GM19043 (cell line): Measurements from ENCODE around the gene MAPK13.

ENCODE experiments used
- ATAC-seq: cut with Tn5 transposase; IDR thresholded peaks from one replicate; pipeline ENCODE4 v1.9.1; 2021; ENCODE audit warnings: low read depth; ENCODE audit not compliant: unreplicated experiment

MAPK13 gene

DNA sequence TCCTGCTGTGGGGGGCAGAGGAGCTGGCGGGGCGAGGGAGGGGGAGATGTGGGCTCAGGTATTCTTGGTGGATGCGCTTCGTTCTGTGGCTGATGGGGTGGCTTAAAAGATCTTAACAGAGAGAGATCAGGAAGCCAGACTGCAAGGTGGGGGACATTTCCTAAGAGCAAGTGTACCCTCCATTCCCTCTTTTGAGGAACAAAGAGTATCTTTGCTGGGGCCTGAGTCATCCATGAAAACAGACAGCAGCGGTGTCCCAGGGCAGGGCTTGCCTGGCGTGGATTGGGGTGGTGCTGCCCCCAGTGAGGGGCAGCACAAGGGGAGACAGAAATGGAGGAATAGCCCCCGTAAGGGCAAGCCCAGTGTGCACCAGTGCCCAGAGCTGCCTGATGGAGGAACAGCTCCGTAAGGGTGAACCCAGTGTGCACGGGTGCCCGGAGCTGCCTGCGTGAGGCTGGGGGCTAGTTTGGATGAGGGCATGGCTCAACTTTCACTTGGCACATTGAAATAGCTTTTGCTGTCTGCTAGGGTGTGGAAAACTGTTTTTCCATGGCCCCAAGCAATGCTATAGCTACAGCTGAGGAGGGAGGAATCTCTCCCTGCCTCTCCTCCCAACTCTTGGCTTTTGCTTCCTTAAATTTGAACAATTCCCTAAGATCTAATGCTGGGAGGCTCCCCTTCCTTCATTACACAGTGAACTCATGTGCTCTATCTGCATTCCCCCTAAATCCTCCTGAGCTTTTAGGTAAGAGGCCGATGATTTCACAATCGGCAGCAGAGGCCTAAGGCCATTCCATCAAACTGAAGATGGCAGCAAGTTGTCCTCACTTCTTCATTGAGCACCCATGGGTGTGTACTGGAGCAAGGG is 12.9 kb downstream of the MAPK13 start:
- no peak for ATAC-seq

DNA sequence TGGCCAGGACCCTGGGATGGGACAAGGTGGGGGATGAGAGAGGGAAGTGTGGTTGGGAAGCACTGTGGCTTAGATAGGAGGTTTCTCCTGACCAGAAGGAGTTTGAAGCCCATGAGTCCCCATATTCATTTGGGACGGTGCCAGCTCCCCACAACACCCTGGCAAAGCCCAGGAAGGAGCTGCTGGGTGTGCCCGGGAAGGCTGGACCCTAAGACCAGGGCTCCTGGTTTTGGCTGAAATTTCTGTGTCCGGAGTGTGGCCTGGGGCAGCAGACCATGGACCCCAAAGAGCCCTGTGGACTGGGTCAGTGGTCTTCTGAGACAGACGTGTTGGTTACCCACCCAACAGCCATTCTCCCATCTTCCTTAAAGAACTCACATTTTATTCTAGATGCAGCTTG is 15.2 kb downstream of the MAPK13 start:
- ATAC-seq: no peak

DNA sequence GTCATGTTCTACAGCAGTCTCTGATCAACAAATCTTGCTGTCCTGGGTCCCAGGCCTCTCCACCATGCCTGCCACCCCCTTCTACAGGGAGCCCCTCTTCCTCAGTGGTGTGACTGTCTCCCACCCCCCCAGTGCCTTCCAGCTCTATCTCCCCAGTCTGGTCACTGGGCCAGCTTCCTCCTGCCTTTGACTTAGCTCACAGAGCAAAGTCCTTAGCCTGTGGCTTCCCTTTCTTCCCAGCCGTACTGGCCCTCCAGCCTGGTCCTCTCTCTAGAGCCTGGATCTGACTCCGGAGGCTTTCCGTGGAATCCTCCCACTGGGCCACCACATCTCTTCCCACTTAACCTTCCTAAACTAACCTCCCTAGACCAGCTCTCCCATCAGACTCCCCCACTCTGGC is 17.0 kb downstream of the MAPK13 start:
- ATAC-seq: no peak

DNA sequence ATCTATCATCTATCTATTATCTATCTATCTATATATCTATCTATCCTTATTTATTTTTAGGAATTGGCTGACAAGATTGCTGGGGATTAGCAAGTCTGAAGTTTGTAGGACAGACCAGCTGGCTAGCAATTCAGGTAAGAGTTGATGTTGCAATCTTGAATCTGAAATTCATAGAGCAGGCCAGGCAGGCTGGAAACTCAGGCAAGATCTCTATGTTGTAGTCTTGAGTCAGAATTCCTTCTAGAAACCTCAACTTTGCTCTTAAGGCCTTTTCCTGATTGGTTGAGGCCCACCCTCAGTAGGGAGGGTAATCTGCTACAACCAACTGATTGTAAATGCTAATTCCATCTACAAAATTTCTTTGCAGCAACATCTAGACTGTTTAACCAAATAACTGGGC is 19.2 kb downstream of the MAPK13 start:
- no peak for ATAC-seq

DNA sequence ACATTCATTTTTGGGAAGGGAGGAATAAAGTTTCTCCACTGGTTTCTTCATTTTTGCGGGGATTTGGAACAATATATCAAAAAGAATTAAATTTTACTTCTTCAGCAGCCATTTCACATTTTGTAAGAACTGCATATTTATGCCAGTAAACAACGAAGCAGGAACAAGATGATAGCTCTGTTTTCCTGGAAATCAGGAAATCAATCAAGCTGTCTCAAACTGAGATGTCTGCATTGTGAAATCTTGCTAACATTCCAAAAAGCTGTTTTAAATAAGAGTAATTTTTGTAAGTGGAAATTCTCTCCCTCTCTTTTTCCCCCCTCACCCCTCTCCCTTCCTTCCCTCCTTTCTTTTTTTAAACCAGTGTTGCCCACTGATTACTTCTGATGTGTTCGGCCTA is 20.0 kb downstream of the MAPK13 start:
- ATAC-seq: no peak

DNA sequence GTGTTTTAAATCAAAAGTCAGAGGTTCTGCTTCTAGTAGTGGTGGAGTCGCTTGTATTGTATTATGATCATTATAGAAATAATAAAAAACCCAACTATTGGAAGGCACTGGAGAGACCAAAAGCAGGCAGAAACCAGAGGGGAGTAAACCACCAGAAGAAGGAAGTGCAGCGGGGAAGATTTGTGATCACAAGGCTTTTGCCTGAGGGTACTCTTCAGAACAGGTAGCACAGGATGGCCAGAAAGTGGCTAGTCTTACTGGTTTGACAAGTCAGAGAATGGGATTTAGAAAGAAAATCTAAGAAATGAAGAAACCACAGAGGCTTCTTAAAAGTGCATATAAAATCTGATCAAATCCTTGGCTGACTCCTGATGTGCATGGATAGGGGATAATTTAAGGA is 24.0 kb downstream of the MAPK13 start:
- no peak for ATAC-seq

DNA sequence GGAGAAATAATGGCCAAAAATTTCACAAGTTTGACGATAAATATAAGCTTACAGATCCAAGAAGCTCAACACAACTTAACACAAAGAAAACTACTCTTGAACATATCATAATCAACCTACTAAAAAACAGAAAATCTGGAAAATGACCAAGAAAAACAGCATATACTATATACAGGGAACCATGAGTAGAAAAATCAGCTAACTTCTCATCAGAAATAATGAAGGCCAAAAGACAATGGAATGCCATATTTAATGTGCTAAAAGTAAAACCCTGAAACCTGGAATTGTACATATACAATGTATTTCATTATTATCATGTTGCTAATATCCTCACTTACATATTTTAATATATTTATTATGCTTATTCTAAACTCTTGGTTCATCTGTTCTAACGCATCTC is 25.3 kb downstream of the MAPK13 start:
- ATAC-seq: no peak

DNA sequence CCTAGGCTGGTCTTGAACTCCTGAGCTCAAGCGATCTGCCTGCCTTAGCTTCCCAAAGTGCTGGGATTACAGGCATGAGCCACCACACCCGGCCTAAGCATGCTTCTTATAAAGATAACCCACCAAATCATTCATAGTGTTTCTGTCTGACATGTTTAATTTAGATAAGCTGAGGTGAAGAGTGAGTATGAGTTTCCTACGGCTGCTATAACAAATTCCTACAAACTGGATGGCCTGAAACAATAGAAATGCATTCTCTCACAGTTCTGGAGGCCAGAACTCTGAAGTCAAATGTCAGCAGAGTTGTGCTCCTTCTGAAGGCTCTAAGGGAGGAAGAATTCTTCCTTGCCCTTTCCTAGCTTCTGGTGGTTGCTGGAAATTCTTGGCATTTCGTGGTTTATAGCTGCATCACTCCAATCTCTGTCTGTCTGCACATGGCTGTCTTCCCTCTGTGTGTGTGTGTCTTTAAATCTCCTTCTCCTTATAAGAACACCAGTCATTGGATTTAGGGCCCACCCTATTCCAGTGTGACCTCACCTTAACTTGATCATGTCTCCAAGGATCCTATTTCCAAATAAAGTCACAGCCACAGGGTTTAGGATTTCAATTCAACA is 29.9 kb downstream of the MAPK13 start:
- no peak for ATAC-seq

DNA sequence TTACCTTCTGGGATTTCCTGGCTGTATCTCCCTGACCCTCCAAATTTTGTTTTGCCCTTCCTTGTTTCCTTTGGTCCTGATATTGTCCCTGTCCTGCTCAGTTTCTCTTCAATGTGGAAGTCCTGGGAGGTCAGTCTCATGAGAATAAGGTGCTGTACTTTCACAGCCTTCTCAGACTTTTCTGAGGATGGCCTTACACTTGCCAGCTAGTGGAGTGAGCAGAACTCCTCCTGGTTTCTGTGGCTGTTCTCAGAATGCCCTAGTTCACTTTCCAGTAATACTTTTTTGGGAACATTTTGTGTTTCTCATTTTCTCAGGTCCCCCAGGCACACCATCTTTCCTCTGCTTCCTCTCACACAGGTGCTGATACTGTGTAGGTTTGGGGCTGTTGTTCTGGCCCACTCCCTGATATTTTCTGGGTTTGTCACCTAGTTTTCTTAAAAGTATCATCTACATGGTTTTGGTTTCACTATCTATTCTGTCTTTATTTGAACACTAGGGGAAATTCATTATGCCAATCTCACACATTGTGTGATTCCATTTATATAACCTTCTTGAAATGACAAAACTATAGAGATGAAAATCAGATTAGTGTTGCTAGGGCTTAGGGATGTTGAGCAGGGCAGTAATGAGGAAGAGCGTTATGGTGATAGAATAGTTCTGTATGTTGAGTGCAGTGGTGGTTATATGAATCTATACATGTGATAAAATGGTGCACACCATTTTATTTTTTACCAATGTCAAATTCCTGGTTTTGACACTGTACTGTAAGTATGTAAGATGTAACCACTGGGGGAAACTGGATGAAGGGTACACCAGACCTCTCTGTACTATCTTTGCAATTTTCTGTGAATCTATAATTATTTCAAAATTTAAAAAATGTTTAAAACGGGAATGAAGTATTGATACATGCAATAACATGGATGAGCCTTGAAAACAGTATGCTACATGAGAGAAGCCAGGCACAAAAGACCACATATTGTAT is 39.0 kb downstream of the MAPK13 start:
- no peak for ATAC-seq

DNA sequence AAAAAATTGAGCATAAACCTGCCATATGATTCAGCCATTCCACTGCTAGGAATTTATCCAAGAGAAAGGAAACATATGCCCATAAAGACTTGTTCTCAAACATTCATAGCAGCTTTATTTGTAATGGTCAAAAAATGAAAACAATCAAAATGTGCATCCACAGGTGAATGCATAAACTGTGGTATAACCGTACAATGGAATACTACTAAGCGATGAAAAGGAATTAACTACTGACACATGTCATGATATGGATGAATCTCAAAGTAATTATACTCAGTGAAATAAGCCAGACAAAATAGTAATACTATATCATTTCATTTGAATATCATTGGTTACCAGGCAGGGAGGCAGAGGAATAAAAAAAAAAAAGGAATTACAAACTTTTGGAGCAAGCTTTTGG is 40.4 kb downstream of the MAPK13 start:
- ATAC-seq: no peak

DNA sequence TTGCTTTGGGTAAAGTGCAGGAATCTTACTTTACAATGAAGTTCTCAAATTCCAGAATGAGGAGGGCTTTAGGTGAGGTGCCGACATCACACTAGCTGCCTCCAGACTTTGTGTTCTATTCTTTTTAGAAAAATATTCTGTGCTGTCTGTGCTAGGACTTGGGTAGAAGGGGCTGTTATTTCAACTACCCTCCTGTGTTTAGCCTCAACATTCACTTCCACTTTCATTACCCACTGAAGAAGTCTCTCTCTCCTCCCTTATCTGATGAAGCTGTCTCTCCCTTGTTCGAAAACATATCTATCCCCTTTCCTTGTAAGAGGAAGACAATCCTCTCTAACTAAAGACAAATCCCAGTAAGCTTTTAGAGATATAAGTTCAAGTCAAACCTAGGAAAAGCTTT is 41.3 kb downstream of the MAPK13 start:
- no peak for ATAC-seq

DNA sequence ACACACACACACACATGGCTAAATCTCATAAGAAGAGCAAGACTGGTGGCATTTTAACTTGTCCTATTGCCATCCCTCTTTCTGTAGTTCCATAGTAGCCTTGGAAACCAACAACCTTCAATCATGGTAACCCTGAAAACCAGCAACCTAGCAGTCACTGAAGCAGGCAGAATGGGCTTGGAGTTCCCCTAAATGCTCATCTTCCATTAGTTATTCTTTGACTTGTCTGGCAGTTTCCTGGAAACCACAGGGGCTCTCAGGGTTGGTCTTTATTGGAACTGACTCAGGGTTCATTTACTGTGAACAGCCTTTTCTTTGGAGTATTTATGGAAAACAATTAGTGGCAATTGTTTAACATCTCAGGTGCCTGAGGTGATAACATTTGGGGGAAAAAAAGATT is 46.9 kb downstream of the MAPK13 start:
- no peak for ATAC-seq

DNA sequence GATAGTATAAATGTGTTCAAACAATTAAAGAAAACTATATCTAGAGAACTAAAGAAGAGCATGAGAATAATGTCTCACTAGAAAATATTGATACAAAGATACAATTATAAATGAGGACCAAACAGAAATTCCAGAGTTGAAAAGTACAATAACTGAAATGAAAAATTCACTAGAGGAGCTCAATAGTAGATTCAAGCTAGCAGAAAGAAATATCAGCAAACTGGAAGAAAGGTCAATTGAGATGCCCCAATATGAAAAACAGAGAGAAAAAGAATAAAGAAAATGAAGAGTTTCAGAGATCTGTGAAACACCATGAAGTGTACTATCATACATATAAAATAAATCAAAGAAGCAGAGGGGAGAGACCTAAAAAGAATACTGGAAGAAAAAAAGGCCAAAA is 48.2 kb downstream of the MAPK13 start:
- ATAC-seq: no peak

DNA sequence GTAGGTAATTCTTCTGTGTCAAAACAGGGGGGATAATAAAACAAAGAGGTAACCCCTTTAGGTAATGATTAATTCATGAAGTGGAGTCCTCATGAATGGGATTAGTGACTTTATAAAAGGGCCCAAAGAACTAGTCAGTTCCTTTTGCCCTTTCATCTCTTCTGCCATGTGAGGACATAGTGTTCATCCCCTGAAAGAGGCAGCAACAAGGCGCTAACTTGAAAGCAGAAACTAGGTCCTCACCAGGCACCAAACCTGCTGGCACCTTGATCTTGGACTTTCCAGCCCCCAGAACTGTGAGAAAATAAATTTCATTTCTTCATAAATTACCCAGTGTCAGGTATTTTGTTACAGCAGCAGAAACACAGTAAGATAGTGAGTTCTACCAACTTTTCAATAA is 49.8 kb downstream of the MAPK13 start:
- ATAC-seq: no peak

DNA sequence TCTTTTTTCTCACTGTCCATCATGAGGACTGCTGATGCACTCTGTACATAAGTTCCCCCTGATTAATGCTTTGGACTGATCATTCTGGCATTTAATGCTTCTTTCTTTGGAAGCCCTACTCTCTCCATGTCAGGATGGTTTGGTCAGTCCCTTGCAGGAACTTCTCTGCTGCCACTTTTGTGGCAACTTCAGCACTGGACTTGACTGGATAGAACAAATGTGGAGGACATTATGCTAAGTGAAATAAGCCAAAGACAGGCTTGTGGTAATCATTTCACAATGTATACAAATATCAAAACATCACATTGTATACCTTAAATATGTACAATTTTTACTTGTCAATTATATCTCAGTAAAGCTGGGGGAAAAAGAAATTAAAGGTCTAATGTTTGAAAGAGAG is 54.0 kb downstream of the MAPK13 start:
- no peak for ATAC-seq

DNA sequence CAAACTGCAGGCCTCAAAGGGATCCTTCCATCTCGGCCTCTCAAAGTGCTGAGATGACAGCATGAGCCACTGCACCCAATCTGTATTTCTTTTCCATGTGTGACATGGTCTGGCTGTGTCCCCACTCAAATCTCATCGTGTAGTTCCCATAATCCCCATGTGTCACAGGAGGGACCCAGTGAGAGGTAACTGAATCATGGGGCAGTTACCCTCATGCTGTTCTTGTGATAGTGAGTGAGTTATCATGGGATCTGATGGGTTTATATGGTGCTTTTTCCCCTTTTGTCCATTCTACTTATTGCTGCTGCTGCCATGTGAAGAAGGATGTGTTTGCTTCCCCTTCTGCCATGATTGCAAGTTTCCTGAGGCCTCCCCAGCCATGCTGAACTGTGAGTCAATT is 55.9 kb downstream of the MAPK13 start:
- ATAC-seq: no peak

DNA sequence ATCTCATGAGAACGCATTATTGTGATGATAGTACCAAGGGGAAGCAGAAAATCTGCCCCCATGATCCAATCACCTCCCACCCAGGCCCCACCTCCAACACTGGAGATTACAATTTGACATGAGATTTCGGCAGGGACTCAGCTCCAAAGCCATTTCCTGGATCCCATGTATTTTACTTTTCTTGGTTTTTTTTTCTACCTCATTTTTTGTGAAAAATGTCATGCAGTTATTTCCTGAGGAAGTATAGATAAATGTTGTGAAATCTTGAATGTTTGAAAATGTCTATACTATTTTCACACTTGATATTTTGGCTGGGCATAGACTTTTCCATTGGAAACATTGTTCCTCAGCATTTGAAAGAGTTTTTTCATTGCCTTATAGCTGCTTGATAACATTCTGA is 57.1 kb downstream of the MAPK13 start:
- ATAC-seq: no peak
